GM19452 (cell line): ENCODE results near the gene ATP8B1.
A peak's percentile ranks its signal among the peaks of the same experiment; 100 is the strongest.
"Not testable (repeated sequence)": the region's sequence is repeated elsewhere in the genome, so short reads cannot be mapped to it uniquely, and the experiment has no call there.

Experiments
- ATAC-seq: cut with Tn5 transposase; IDR thresholded peaks from one replicate; pipeline ENCODE4 v1.9.1; 2021; ENCODE audit not compliant: unreplicated experiment

The ATP8B1 gene

GRCh38 chr18:57677262-57678211, 125.6 kb downstream of the ATP8B1 start:
- ATAC-seq, result no peak

GRCh38 chr18:57674891-57675290, 128.2 kb downstream of the ATP8B1 start:
- no peak for ATAC-seq

GRCh38 chr18:57670046-57670445, 133.1 kb downstream of the ATP8B1 start:
- no peak for ATAC-seq

GRCh38 chr18:57668021-57668420, 135.1 kb downstream of the ATP8B1 start:
- ATAC-seq, result no peak

GRCh38 chr18:57666818-57667497, 136.2 kb downstream of the ATP8B1 start:
- no peak for ATAC-seq

- ATAC-seq, result no peak
Measured at GRCh38 chr18:57664568-57665165, 138.4 kb downstream of the ATP8B1 start.

GRCh38 chr18:57660961-57661360, 142.2 kb downstream of the ATP8B1 start:
- no peak for ATAC-seq

GRCh38 chr18:57659460-57660102, 143.5 kb downstream of the ATP8B1 start:
- ATAC-seq, result no peak

GRCh38 chr18:57657542-57657941, 145.6 kb downstream of the ATP8B1 start:
- no peak for ATAC-seq

- no peak for ATAC-seq
Measured at GRCh38 chr18:57655740-57656139, 147.4 kb downstream of the ATP8B1 start.

GRCh38 chr18:57651914-57652313, 151.2 kb downstream of the ATP8B1 start:
- ATAC-seq, result no peak

GRCh38 chr18:57649556-57650500, 153.3 kb downstream of the ATP8B1 start:
- peak; percentile 98 for ATAC-seq

GRCh38 chr18:57648414-57648813, 154.7 kb downstream of the ATP8B1 start:
- no peak for ATAC-seq

- ATAC-seq, result no peak
Measured at GRCh38 chr18:57644540-57644939, 158.6 kb downstream of the ATP8B1 start.

- not testable (repeated sequence) for ATAC-seq
Measured at GRCh38 chr18:57643726-57644125, 159.4 kb downstream of the ATP8B1 start.

GRCh38 chr18:57642462-57642861, 160.7 kb downstream of the ATP8B1 start:
- ATAC-seq, result not testable (repeated sequence)

- no peak for ATAC-seq
Measured at GRCh38 chr18:57640749-57641148, 162.4 kb downstream of the ATP8B1 start.

GRCh38 chr18:57640236-57640635, 162.9 kb downstream of the ATP8B1 start:
- ATAC-seq, result no peak

GRCh38 chr18:57635003-57635822, 167.9 kb downstream of the ATP8B1 start:
- ATAC-seq, result no peak
